HEK293T (cell line): ENCODE data around the gene ASTN2.

ENCODE experiments used
- CTCF ChIA-PET: fragments of 350-600 bp; formaldehyde crosslinking; extraction: SDS; loops from one replicate; lab custom pipeline; 2021; ENCODE audit warnings: antibody characterized with exemption, inconsistent platforms; lab: Yijun Ruan, JAX
- POLR2A ChIA-PET: fragments of 350-600 bp; formaldehyde crosslinking; extraction: SDS; loops from one replicate; lab custom pipeline; 2020; ENCODE audit warnings: antibody characterized with exemption, inconsistent platforms; lab: Yijun Ruan, JAX
- DNase-seq: peaks from one replicate; pipeline ENCODE4 v3.0.0; 2012; ENCODE audit warnings: mixed read lengths; ENCODE audit errors: extremely low spot score
- ARNT ChIP-seq: fragments of 450-650 bp; IDR thresholded peaks from 2 replicates; pipeline ENCODE4 v1.6.1; 2017; ENCODE audit warnings: mild to moderate bottlenecking
- BHLHE40 ChIP-seq: fragments of 450-650 bp; IDR thresholded peaks from 2 replicates; pipeline ENCODE4 v1.6.1; 2016; ENCODE audit warnings: mild to moderate bottlenecking, moderate library complexity, borderline replicate concordance
- CTBP1 ChIP-seq: fragments of 450-650 bp; IDR thresholded peaks from 2 replicates; pipeline ENCODE4 v1.6.1; 2016; ENCODE audit warnings: borderline replicate concordance
- ELF4 ChIP-seq: fragments of 450-650 bp; IDR thresholded peaks from 2 replicates; pipeline ENCODE4 v1.6.1; 2017; ENCODE audit warnings: antibody characterized with exemption
- FOXA1 ChIP-seq: fragments of 450-650 bp; IDR thresholded peaks from 2 replicates; pipeline ENCODE4 v1.6.1; 2016; ENCODE audit warnings: mild to moderate bottlenecking
- FOXK2 ChIP-seq: fragments of 450-650 bp; IDR thresholded peaks from 2 replicates; pipeline ENCODE4 v1.6.1; 2016; ENCODE audit warnings: mild to moderate bottlenecking
- FOXM1 ChIP-seq: fragments of 450-650 bp; IDR thresholded peaks from 2 replicates; pipeline ENCODE4 v1.6.1; 2017; ENCODE audit warnings: mild to moderate bottlenecking, borderline replicate concordance
- HDGF ChIP-seq: fragments of 450-650 bp; IDR thresholded peaks from 2 replicates; pipeline ENCODE4 v1.6.1; 2017; ENCODE audit warnings: antibody characterized with exemption, borderline replicate concordance
- L3MBTL2 ChIP-seq: fragments of 450-650 bp; conservative IDR thresholded peaks from 2 replicates; pipeline ENCODE4 v1.6.1; 2016; ENCODE audit warnings: mild to moderate bottlenecking
- LEF1 ChIP-seq: fragments of 450-650 bp; IDR thresholded peaks from 2 replicates; pipeline ENCODE4 v1.6.1; 2017; ENCODE audit warnings: mild to moderate bottlenecking, borderline replicate concordance
- NFRKB ChIP-seq: fragments of 450-650 bp; IDR thresholded peaks from 2 replicates; pipeline ENCODE4 v1.6.1; 2016; ENCODE audit warnings: mild to moderate bottlenecking, moderate library complexity
- PKNOX1 ChIP-seq: fragments of 450-650 bp; IDR thresholded peaks from 2 replicates; pipeline ENCODE4 v1.6.1; 2016
- SP1 ChIP-seq: fragments of 450-650 bp; IDR thresholded peaks from 2 replicates; pipeline ENCODE4 v1.6.1; 2017
- SUZ12 ChIP-seq: fragments of 450-650 bp; IDR thresholded peaks from 2 replicates; pipeline ENCODE4 v1.6.1; 2016; ENCODE audit warnings: mild to moderate bottlenecking
- TARDBP ChIP-seq: fragments of 450-650 bp; IDR thresholded peaks from 2 replicates; pipeline ENCODE4 v1.6.1; 2016
- ZNF384 ChIP-seq: fragments of 450-650 bp; IDR thresholded peaks from 2 replicates; pipeline ENCODE4 v1.6.1; 2016

The ASTN2 gene

GRCh38 chr9:116419181-116419580 is 995.7 kb downstream of the ASTN2 start:
- CTCF ChIA-PET = interaction anchor here (0.7 kb wide), 1 partner anchor 76 kb away, joined by 3 read pairs; no protein-coding TSS in a partner anchor
- POLR2A ChIA-PET = no interaction called here
- DNase-seq = no peak
- TF ChIP-seq LEF1 (no peak), SP1 (no peak), BHLHE40 (no peak), PKNOX1 (no peak), ELF4 (no peak), L3MBTL2 (no peak), FOXA1 (no peak)

GRCh38 chr9:116417464-116417863 is 997.4 kb downstream of the ASTN2 start:
- TF ChIP-seq FOXA1 (no peak), SP1 (no peak), ZNF384 (no peak), L3MBTL2 (no peak), CTBP1 (no peak), FOXM1 (no peak), TARDBP (no peak), LEF1 (no peak), ELF4 (no peak), HDGF (no peak), SUZ12 (no peak), ARNT (no peak)
- POLR2A ChIA-PET = no interaction called here
- CTCF ChIA-PET = no interaction called here
- DNase-seq = no peak

GRCh38 chr9:116416421-116416820 is 998.4 kb downstream of the ASTN2 start:
- TF ChIP-seq LEF1 (no peak), HDGF (no peak), SUZ12 (no peak), TARDBP (no peak), ARNT (no peak), ELF4 (no peak), CTBP1 (no peak)
- no peak for DNase-seq
- ChIA-PET CTCF (no interaction called here), POLR2A (no interaction called here)

- DNase-seq = no peak
- CTCF ChIA-PET = no interaction called here
- POLR2A ChIA-PET = no interaction called here
- TF ChIP-seq BHLHE40 (no peak), TARDBP (no peak), FOXM1 (no peak), ELF4 (no peak), CTBP1 (no peak), L3MBTL2 (no peak), ARNT (no peak), LEF1 (no peak), ZNF384 (no peak), SP1 (no peak)
Observed at GRCh38 chr9:116414374-116414773, 1000.5 kb downstream of the ASTN2 start.

GRCh38 chr9:116411506-116411905 is 1003.4 kb downstream of the ASTN2 start:
- TF ChIP-seq SP1 (no peak), FOXK2 (no peak), L3MBTL2 (no peak), CTBP1 (no peak), ZNF384 (no peak), NFRKB (no peak), HDGF (no peak), SUZ12 (no peak), PKNOX1 (no peak), FOXA1 (no peak), LEF1 (no peak), ELF4 (no peak), ARNT (no peak), TARDBP (no peak), BHLHE40 (no peak), FOXM1 (no peak)
- DNase-seq = no peak
- ChIA-PET POLR2A (no interaction called here), CTCF (no interaction called here)

GRCh38 chr9:116409638-116410037 is 1005.2 kb downstream of the ASTN2 start:
- ChIA-PET CTCF (interaction anchor here (0.6 kb wide), 1 partner anchor 17 kb away, joined by 3 read pairs; no protein-coding TSS in a partner anchor), POLR2A (no interaction called here)
- DNase-seq = no peak
- TF ChIP-seq SUZ12 = no peak
- no peak for TF ChIP-seq SP1
- no peak for TF ChIP-seq ZNF384
- no peak for TF ChIP-seq FOXA1
- TF ChIP-seq ELF4 = no peak
- no peak for TF ChIP-seq ARNT
- no peak for TF ChIP-seq LEF1
- no peak for TF ChIP-seq PKNOX1

- TF ChIP-seq ARNT (no peak), LEF1 (no peak), CTBP1 (no peak), FOXA1 (no peak), ZNF384 (no peak), L3MBTL2 (no peak), SP1 (no peak), HDGF (no peak), ELF4 (no peak), SUZ12 (no peak), NFRKB (no peak), FOXK2 (no peak), TARDBP (no peak), PKNOX1 (no peak), BHLHE40 (no peak), FOXM1 (no peak)
- ChIA-PET CTCF (interaction anchor here (0.6 kb wide), 1 partner anchor 17 kb away, joined by 3 read pairs; no protein-coding TSS in a partner anchor), POLR2A (no interaction called here)
- no peak for DNase-seq
Observed at GRCh38 chr9:116409129-116409528, 1005.7 kb downstream of the ASTN2 start.
